GM21825 (cell line): ENCODE data around the gene ZDHHC4.
"Not testable (repeated sequence)": the region's sequence is repeated elsewhere in the genome, so short reads cannot be mapped to it uniquely, and the experiment has no call there.

Experiments used
- ATAC-seq: cut with Tn5 transposase; IDR thresholded peaks from one replicate; pipeline ENCODE4 v1.9.1; 2021; ENCODE audit warnings: mild to moderate bottlenecking, moderate library complexity; ENCODE audit not compliant: unreplicated experiment

ZDHHC4 gene

GRCh38 chr7:6559896-6560295, 17.4 kb upstream of the ZDHHC4 start:
- ATAC-seq, result no peak

GRCh38 chr7:6562106-6562505, 15.1 kb upstream of the ZDHHC4 start:
- ATAC-seq, result no peak

- no peak for ATAC-seq
These were observed 13.1 kb upstream of the ZDHHC4 start for GRCh38 chr7:6563936-6564770.

- no peak for ATAC-seq
These were observed 11.6 kb upstream of the ZDHHC4 start for GRCh38 chr7:6565655-6566054.

- ATAC-seq, result no peak
These were observed 9.4 kb upstream of the ZDHHC4 start for GRCh38 chr7:6567886-6568285.

GRCh38 chr7:6571160-6571779, 6.0 kb upstream of the ZDHHC4 start:
- ATAC-seq, result no peak

- no peak for ATAC-seq
These were observed 1.8 kb upstream of the ZDHHC4 start for GRCh38 chr7:6575281-6576023.

GRCh38 chr7:6576024-6576866, 1.0 kb upstream of the ZDHHC4 start:
- ATAC-seq, result no peak

- not testable (repeated sequence) for ATAC-seq
These were observed 336 bp upstream of the ZDHHC4 start for GRCh38 chr7:6576867-6577368.

GRCh38 chr7:6578114-6579084, 1.1 kb downstream of the ZDHHC4 start:
- no peak for ATAC-seq

GRCh38 chr7:6579446-6579845, 2.2 kb downstream of the ZDHHC4 start:
- ATAC-seq, result no peak

GRCh38 chr7:6585746-6586432, 8.6 kb downstream of the ZDHHC4 start:
- ATAC-seq, result not testable (repeated sequence)

GRCh38 chr7:6588566-6588965, 11.3 kb downstream of the ZDHHC4 start:
- no peak for ATAC-seq

- no peak for ATAC-seq
These were observed 12.0 kb downstream of the ZDHHC4 start for GRCh38 chr7:6589151-6589828.

- peak; percentile 82 for ATAC-seq
These were observed 12.8 kb downstream of the ZDHHC4 start, which contains the start of gene INTS15 for GRCh38 chr7:6589829-6590644. TSS of gene INTS15 (plus strand) at chr7:6590021. CDS start at chr7:6590284, 263 bp downstream.

- no peak for ATAC-seq
These were observed 13.4 kb downstream of the ZDHHC4 start for GRCh38 chr7:6590645-6591110.

- ATAC-seq, result no peak
These were observed 22.8 kb downstream of the ZDHHC4 start for GRCh38 chr7:6600093-6600492.
